OCI-LY3 (cell line): Measurements from ENCODE around the gene ACOXL.

Experiments used
- EZH2phosphoT487 ChIP-seq: fragments of 200-600 bp; shearing (Covaris generic); IDR thresholded peaks from 2 replicates; pipeline ENCODE4 v1.6.1; 2018; ENCODE audit warnings: antibody characterized with exemption, mixed run types, low read depth
- TF ChIP-seq, protein P1 (sequence below): fragments of 200-600, 300-600 bp; sonication (generic); IDR thresholded peaks from 2 replicates; pipeline ENCODE4 v1.5.1; 2014; ENCODE audit warnings: antibody characterized with exemption, low read length, low read depth

- TF ChIP-seq, protein P1, sequence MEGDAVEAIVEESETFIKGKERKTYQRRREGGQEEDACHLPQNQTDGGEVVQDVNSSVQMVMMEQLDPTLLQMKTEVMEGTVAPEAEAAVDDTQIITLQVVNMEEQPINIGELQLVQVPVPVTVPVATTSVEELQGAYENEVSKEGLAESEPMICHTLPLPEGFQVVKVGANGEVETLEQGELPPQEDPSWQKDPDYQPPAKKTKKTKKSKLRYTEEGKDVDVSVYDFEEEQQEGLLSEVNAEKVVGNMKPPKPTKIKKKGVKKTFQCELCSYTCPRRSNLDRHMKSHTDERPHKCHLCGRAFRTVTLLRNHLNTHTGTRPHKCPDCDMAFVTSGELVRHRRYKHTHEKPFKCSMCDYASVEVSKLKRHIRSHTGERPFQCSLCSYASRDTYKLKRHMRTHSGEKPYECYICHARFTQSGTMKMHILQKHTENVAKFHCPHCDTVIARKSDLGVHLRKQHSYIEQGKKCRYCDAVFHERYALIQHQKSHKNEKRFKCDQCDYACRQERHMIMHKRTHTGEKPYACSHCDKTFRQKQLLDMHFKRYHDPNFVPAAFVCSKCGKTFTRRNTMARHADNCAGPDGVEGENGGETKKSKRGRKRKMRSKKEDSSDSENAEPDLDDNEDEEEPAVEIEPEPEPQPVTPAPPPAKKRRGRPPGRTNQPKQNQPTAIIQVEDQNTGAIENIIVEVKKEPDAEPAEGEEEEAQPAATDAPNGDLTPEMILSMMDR, result no peak
- no peak for TF ChIP-seq EZH2phosphoT487
Observed at GRCh38 chr2:111164078-111164477, 431.7 kb downstream of the ACOXL start.
